IPS-15b (cell line): ENCODE data around the gene MTARC1.

Experiments
- H3K27me3 ChIP-seq: one replicate; pipeline ENCODE4 v1.6.1; 2013; ENCODE audit warnings: low read length; ENCODE audit not compliant: control insufficient read depth, insufficient read depth
- H3K36me3 ChIP-seq: one replicate; pipeline ENCODE4 v1.6.1; 2013; ENCODE audit warnings: low read length; ENCODE audit not compliant: control insufficient read depth, insufficient read depth
- H3K4me1 ChIP-seq: one replicate; pipeline ENCODE4 v1.6.1; 2013; ENCODE audit warnings: mild to moderate bottlenecking, low read length; ENCODE audit not compliant: control insufficient read depth, insufficient read depth
- H3K4me3 ChIP-seq: one replicate; pipeline ENCODE4 v1.5.1; 2013; ENCODE audit warnings: low read depth, low read length
- H3K9ac ChIP-seq: one replicate; pipeline ENCODE4 v1.6.1; 2013; ENCODE audit warnings: low read depth, mild to moderate bottlenecking, low read length
- H3K9me3 ChIP-seq: one replicate; pipeline ENCODE4 v1.6.1; 2013; ENCODE audit warnings: mild to moderate bottlenecking, low read length; ENCODE audit not compliant: control insufficient read depth, insufficient read depth

Gene MTARC1

GRCh38 chr1:220775240-220775853 lies 11.4 kb upstream of the MTARC1 start:
- H3K4me3 ChIP-seq: no peak overlapping the region
- H3K9me3 ChIP-seq: no peaks in the 10 kb centered on the region
- H3K27me3 ChIP-seq: no peaks in the 10 kb centered on the region
- no peak overlapping the region for H3K9ac ChIP-seq
- H3K36me3 ChIP-seq: no peaks in the 10 kb centered on the region
- H3K4me1 ChIP-seq: no peaks in the 10 kb centered on the region

DNA sequence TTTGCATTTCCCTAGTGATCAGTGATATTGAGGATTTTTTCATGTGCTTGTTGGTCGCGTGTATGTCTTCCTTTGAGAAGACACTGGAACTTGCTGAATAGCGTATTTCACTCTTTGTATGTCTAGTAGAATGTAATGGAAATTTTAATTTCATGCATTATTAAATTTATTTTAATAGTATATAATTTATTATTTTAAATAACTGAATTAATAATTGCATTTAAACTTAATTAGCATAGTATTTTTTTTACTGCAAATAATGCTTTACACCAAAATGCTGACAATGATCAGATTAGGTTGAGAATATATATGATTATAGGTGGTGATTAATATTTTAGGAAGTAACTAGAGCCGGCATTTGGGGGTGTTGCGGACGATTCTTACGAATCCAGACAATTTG lies 10.5 kb upstream of the MTARC1 start:
- no peak overlapping the region for H3K4me3 ChIP-seq
- H3K27me3 ChIP-seq: no peaks in the 10 kb centered on the region
- H3K36me3 ChIP-seq: no peaks in the 10 kb centered on the region
- H3K9ac ChIP-seq: no peak overlapping the region
- no peaks in the 10 kb centered on the region for H3K9me3 ChIP-seq
- no peaks in the 10 kb centered on the region for H3K4me1 ChIP-seq

- H3K9ac ChIP-seq: no peak overlapping the region
- no peaks in the 10 kb centered on the region for H3K36me3 ChIP-seq
- H3K27me3 ChIP-seq: no peaks in the 10 kb centered on the region
- H3K4me3 ChIP-seq: no peak overlapping the region
- H3K4me1 ChIP-seq: no peaks in the 10 kb centered on the region
- no peaks in the 10 kb centered on the region for H3K9me3 ChIP-seq
Observed at GRCh38 chr1:220776720-220777326, 9.9 kb upstream of the MTARC1 start.

DNA sequence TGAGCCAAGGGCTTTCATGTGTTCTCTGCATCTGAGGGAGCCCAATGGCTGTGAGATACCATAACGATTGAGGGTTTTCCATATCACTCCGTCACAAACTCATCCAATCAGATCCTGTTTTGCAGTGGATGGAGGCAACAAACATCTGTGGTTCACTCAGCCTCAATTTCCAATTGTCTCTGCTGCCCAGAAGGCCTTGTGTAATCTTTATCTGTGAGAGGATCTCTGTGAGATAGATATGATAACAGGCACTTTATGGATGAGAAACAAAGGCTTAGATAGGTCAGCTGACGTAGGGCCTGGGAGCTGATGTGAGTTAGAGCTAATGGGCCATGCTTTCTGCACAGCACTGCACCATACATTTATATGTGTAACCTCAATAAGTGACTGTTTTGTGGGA lies 3.3 kb upstream of the MTARC1 start:
- Histone ChIP-seq H3K4me1 (peaks cover 12% of the 10 kb centered on the region), H3K36me3 (no peaks in the 10 kb centered on the region)

GRCh38 chr1:220784751-220785150 lies 2.0 kb upstream of the MTARC1 start:
- H3K4me1 ChIP-seq: peaks cover 12% of the 10 kb centered on the region
- peaks cover 2% of the 10 kb centered on the region for H3K27me3 ChIP-seq
- H3K9ac ChIP-seq: no peak overlapping the region
- H3K36me3 ChIP-seq: no peaks in the 10 kb centered on the region
- H3K9me3 ChIP-seq: no peaks in the 10 kb centered on the region
- no peak overlapping the region for H3K4me3 ChIP-seq

More for the DNA sequence above, 3.3 kb upstream of the MTARC1 start:
- H3K9ac ChIP-seq: no peak overlapping the region
- peaks cover 2% of the 10 kb centered on the region for H3K27me3 ChIP-seq
- no peaks in the 10 kb centered on the region for H3K9me3 ChIP-seq
- no peak overlapping the region for H3K4me3 ChIP-seq

- Histone ChIP-seq H3K4me1 (peaks cover 12% of the 10 kb centered on the region), H3K27me3 (peaks cover 2% of the 10 kb centered on the region), H3K9ac (no peak overlapping the region), H3K4me3 (peak overlapping the region; percentile 77), H3K36me3 (no peaks in the 10 kb centered on the region), H3K9me3 (no peaks in the 10 kb centered on the region)
Observed at GRCh38 chr1:220785166-220786056, 1.3 kb upstream of the MTARC1 start.

DNA sequence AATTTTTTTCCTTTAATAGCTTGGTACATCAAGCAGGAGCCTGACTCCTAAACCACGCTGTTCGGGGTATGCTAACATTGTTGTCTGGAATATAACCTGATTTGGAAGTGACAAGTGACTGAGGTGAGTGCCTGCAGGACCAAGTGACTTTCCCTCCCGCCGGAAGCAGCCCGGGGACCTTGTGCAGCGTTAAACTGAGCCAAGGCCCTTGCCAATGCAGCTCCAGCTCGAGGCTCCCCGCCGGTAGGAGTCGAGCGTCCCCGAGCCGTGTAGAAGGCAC lies 716 bp upstream of the MTARC1 start:
- Histone ChIP-seq H3K4me1 (peaks cover 12% of the 10 kb centered on the region), H3K27me3 (peaks cover 2% of the 10 kb centered on the region), H3K9ac (no peak overlapping the region), H3K36me3 (no peaks in the 10 kb centered on the region), H3K9me3 (no peaks in the 10 kb centered on the region), H3K4me3 (peak overlapping the region; percentile 77)

GRCh38 chr1:220787069-220787619 lies 431 bp downstream of the MTARC1 start:
- Histone ChIP-seq H3K27me3 (peaks cover 2% of the 10 kb centered on the region), H3K4me1 (peaks cover 12% of the 10 kb centered on the region), H3K9ac (peak overlapping the region; percentile 37), H3K36me3 (no peaks in the 10 kb centered on the region), H3K9me3 (no peaks in the 10 kb centered on the region), H3K4me3 (peak overlapping the region; percentile 77)

DNA sequence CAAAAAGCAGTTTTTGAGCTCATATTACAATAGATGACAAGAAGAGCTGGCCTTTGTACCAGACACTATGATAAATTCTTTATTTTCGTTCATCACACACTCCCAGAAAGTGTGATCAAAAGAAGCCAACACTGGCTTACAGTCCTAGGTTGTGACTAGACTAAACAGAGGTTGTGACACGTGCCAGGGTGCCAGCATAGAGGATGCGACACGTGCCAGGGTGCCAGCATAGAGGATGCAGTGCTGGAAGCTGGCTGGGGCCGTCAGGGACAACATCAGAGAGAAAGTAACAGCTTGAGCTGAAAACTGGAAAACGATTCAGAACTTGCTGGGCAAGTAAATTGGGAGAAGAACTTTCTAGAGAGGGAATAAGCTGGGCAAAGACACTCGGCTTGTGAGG lies 2.2 kb downstream of the MTARC1 start:
- Histone ChIP-seq H3K9me3 (no peaks in the 10 kb centered on the region), H3K36me3 (no peaks in the 10 kb centered on the region), H3K27me3 (peaks cover 2% of the 10 kb centered on the region), H3K4me1 (peaks cover 12% of the 10 kb centered on the region), H3K4me3 (no peak overlapping the region), H3K9ac (no peak overlapping the region)

DNA sequence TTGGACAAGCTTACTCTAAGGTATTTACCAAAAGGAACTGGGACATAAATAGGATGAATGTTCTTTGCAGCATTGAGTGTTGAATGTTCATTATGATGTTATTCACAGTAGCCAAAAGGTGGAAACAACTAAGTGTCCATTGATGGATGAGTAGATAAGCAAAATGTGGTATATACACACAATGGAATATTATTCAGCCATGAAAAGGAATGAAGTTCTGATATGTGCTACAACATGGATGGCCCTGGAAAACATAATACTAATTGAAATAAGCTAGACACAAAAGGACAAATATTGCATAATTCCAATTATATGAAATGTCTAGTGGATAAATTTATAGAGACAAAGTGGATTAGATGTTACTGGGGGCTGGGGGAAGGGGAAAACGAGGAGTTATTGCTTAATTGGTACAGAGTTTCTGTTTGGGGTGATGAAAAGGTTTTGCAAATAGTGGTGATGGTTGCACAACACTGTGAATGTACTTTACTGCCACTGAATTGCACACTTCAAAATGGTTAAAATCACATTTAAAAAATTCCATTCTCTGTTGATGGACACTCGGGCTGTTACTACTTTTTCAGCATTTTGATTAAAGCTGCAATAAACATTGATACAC lies 2.9 kb downstream of the MTARC1 start:
- H3K9me3 ChIP-seq: no peaks in the 10 kb centered on the region
- no peak overlapping the region for H3K4me3 ChIP-seq
- H3K9ac ChIP-seq: no peak overlapping the region
- peaks cover 12% of the 10 kb centered on the region for H3K4me1 ChIP-seq
- H3K36me3 ChIP-seq: no peaks in the 10 kb centered on the region
- peaks cover 2% of the 10 kb centered on the region for H3K27me3 ChIP-seq

GRCh38 chr1:220791285-220791684 lies 4.6 kb downstream of the MTARC1 start:
- H3K4me3 ChIP-seq: no peak overlapping the region
- H3K9ac ChIP-seq: no peak overlapping the region
- H3K27me3 ChIP-seq: no peaks in the 10 kb centered on the region
- peaks cover 3% of the 10 kb centered on the region for H3K4me1 ChIP-seq
- H3K36me3 ChIP-seq: no peaks in the 10 kb centered on the region
- H3K9me3 ChIP-seq: no peaks in the 10 kb centered on the region
